Prostate gland (tissue), 2 donors: Measurements from ENCODE around the gene LNPK.

Source experiments
- CTCF ChIP-seq, 4 experiments: fragments of 200-600 bp in 2 of 4; fragments of 450-650 bp in 2 of 4; sonication (generic) in 2 of 4; IDR thresholded peaks; 1 replicate in 3 of 4; 2 replicates in 1 of 4; pipeline ENCODE4 v1.5.1; 2016 to 2019; ENCODE audit warnings: antibody characterized with exemption in 4 of 4, mild to moderate bottlenecking in 2 of 4, moderate library complexity in 2 of 4
- POLR2A ChIP-seq: fragments of 450-650 bp; IDR thresholded peaks from one replicate; pipeline ENCODE4 v1.6.1; 2016; ENCODE audit warnings: antibody characterized with exemption, mild to moderate bottlenecking

- no peak for TF ChIP-seq CTCF (IDR thresholded peaks at IDR 0.05)
- TF ChIP-seq POLR2A = no peak
Observed at GRCh38 chr2:175889701-175890302, 112.3 kb downstream of the LNPK start.
